Astrocyte (in vitro differentiated cells and primary cell): ENCODE results near the gene TRIM73. TPM values are rescaled to one million over a fixed set of nuclear protein-coding genes. Genes with fewer than 3 reads are reported as not detected.
A peak's percentile ranks its signal among the peaks of the same experiment; 100 is the strongest.
"Not testable (repeated sequence)": the region's sequence is repeated elsewhere in the genome, so short reads cannot be mapped to it uniquely, and the experiment has no call there.

Experiments used
- DNase-seq: peaks from one replicate; pipeline ENCODE4 v3.0.0-alpha.2; 2010; ENCODE audit warnings: low read depth
- FAIRE-seq: peaks from 2 replicates; lab custom pipeline; 2011; peaks lifted over from hg19 to GRCh38; lab: Jason Lieb, UNC
- H2AFZ ChIP-seq: 2 replicates; pipeline ENCODE4 v1.6.0; 2012; ENCODE audit warnings: low read depth, low read length, inconsistent platforms
- H3K27ac ChIP-seq: 2 replicates; pipeline ENCODE4 v1.5.1; 2011; ENCODE audit warnings: low read depth, low read length, inconsistent platforms
- H3K27me3 ChIP-seq: 2 replicates; pipeline ENCODE4 v1.6.0; 2011; ENCODE audit warnings: low read length, inconsistent platforms; ENCODE audit not compliant: insufficient read depth
- H3K36me3 ChIP-seq: 2 replicates; pipeline ENCODE4 v1.5.1; 2011; ENCODE audit warnings: low read length, inconsistent platforms; ENCODE audit not compliant: insufficient read depth
- H3K4me1 ChIP-seq: 2 replicates; pipeline ENCODE4 v1.5.1; 2011; ENCODE audit warnings: low read length, inconsistent platforms; ENCODE audit not compliant: insufficient read depth
- H3K4me2 ChIP-seq: 2 replicates; pipeline ENCODE4 v1.6.0; 2012; ENCODE audit warnings: low read length, inconsistent platforms
- H3K4me3 ChIP-seq: 2 replicates; pipeline ENCODE4 v1.5.1; 2011; ENCODE audit warnings: low read depth, mild to moderate bottlenecking, low read length, inconsistent platforms; ENCODE audit not compliant: insufficient read depth
- H3K79me2 ChIP-seq: 2 replicates; pipeline ENCODE4 v1.6.0; 2012; ENCODE audit warnings: mild to moderate bottlenecking, low read length, inconsistent platforms; ENCODE audit not compliant: insufficient read depth
- H3K9ac ChIP-seq: 2 replicates; pipeline ENCODE4 v1.6.0; 2012; ENCODE audit warnings: mild to moderate bottlenecking, low read length, inconsistent platforms
- H3K9me3 ChIP-seq: 2 replicates; pipeline ENCODE4 v1.5.1; 2012; ENCODE audit warnings: low read depth, mild to moderate bottlenecking, low read length, inconsistent platforms; ENCODE audit not compliant: insufficient read depth
- H4K20me1 ChIP-seq: 2 replicates; pipeline ENCODE4 v1.6.0; 2012; ENCODE audit warnings: low read length, inconsistent platforms; ENCODE audit not compliant: insufficient read depth
- H3K27ac Mint-ChIP-seq: one replicate; pipeline ENCODE4 v1.8.0; 2021; ENCODE audit warnings: mild to moderate bottlenecking, mixed read lengths; ENCODE audit not compliant: unreplicated experiment
- H3K27me3 Mint-ChIP-seq: one replicate; pipeline ENCODE4 v1.8.0; 2021; ENCODE audit warnings: low read depth, mixed read lengths; ENCODE audit not compliant: unreplicated experiment
- H3K36me3 Mint-ChIP-seq: one replicate; pipeline ENCODE4 v1.8.0; 2021; ENCODE audit warnings: low read depth, mixed read lengths; ENCODE audit not compliant: unreplicated experiment
- H3K4me1 Mint-ChIP-seq: one replicate; pipeline ENCODE4 v1.8.0; 2021; ENCODE audit warnings: low read depth, mixed read lengths; ENCODE audit not compliant: unreplicated experiment
- H3K4me3 Mint-ChIP-seq: one replicate; pipeline ENCODE4 v1.8.0; 2021; ENCODE audit warnings: mild to moderate bottlenecking, moderate library complexity, mixed read lengths; ENCODE audit not compliant: unreplicated experiment
- H3K9me3 Mint-ChIP-seq: one replicate; pipeline ENCODE4 v1.8.0; 2021; ENCODE audit warnings: mild to moderate bottlenecking, mixed read lengths; ENCODE audit not compliant: unreplicated experiment
- total RNA-seq: library from RNA; stranded (reverse); gene quantifications from 2 replicates; pipeline ENCODE4 v1.2.1, GENCODE V29; 2021

TRIM73 gene
- total RNA-seq, 1 donor from 2014 or later: 6.9 TPM

DNA sequence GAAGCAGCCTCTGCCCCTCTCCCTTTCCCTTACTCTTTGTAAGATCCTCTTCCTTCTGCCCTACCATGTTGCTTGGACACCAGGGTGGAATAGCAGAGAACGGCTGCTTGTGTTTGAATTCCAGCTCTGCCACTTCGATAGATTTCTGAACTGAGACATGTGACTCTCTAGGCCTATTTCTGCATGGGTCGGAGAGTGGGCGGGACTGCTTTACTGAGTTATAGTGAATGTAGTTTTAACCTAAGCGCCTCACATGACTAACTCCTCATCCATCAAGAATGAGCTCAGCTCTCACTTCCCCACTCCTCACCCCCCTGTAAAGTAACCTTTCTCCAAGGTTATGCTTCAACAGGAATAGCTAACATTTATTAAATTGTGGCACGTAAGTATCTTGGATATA, 18.8 kb downstream of the TRIM73 start:
- DNase-seq, H4K20me1 ChIP-seq, H3K9me3 ChIP-seq, H3K27me3 ChIP-seq, H3K27ac ChIP-seq, H3K9me3 Mint-ChIP-seq, H3K4me3 ChIP-seq, H3K27me3 Mint-ChIP-seq, H2AFZ ChIP-seq, H3K36me3 Mint-ChIP-seq, H3K79me2 ChIP-seq, H3K4me3 Mint-ChIP-seq, H3K4me2 ChIP-seq, H3K27ac Mint-ChIP-seq, H3K4me1 Mint-ChIP-seq, FAIRE-seq, H3K4me1 ChIP-seq, H3K36me3 ChIP-seq, H3K9ac ChIP-seq: not testable (repeated sequence)

DNA sequence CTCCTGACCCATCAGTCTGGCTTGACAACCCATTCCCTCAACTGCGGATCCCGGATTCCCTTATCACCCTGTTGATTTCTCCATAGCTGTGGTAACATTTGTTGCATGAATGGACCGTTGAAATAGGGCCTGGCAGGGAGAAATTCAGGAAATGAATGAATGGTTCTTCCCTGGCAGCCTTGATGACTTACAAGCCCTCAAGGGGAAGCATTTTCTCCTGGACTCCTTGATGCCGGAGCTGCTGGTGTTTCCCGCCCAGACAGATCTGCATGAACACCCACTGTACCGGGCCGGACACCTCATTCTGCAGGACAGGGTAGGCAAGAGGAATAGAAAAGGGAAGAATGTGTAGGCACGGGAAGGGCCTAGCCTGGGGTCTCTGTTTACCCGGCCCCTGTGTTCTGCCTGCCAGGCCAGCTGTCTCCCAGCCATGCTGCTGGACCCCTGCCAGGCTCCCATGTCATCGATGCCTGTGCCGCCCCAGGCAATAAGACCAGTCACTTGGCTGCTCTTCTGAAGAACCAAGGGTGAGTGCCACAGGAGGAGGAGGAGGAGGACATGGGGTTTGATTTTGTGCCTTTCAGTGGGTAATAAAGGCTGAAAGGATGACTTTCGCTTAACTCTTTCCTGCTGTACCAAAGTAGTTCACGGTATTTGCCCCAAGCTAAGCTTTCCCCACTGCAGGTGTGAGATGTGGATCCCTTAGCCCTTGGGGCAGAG, 19.4 kb downstream of the TRIM73 start:
- not testable (repeated sequence) for FAIRE-seq, H3K27me3 Mint-ChIP-seq
- peak; percentile 25 for DNase-seq

DNA sequence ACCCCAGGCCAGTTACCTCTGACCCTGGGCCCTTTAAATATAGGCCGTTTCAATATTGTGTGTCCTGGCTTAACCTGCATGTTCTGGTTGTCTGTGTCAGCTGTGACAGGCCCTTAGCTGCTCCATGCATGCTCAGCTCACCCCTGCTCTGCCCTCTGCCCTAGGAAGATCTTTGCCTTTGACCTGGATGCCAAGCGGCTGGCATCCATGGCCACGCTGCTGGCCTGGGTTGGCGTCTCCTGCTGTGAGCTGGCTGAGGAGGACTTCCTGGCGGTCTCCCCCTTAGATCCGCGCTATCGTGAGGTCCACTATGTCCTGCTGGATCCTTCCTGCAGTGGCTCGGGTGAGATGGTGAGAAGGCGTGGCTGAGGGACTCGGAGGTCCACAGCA, 20.0 kb downstream of the TRIM73 start:
- not testable (repeated sequence) for H3K36me3 ChIP-seq, DNase-seq, H3K4me3 ChIP-seq, H2AFZ ChIP-seq, H3K27me3 Mint-ChIP-seq, H3K4me1 Mint-ChIP-seq, H4K20me1 ChIP-seq, H3K9me3 Mint-ChIP-seq, H3K9me3 ChIP-seq, H3K27ac Mint-ChIP-seq, FAIRE-seq, H3K36me3 Mint-ChIP-seq, H3K4me1 ChIP-seq, H3K9ac ChIP-seq, H3K27me3 ChIP-seq, H3K79me2 ChIP-seq, H3K4me3 Mint-ChIP-seq, H3K27ac ChIP-seq
- H3K4me2 ChIP-seq: peak overlapping the region; percentile 15

More for the DNA sequence above, 19.4 kb downstream of the TRIM73 start:
- H3K4me1 Mint-ChIP-seq, H3K9me3 Mint-ChIP-seq, H2AFZ ChIP-seq, H3K4me3 ChIP-seq, H3K79me2 ChIP-seq, H3K9me3 ChIP-seq, H3K27me3 ChIP-seq, H4K20me1 ChIP-seq, H3K36me3 Mint-ChIP-seq, H3K9ac ChIP-seq, H3K4me3 Mint-ChIP-seq, H3K36me3 ChIP-seq, H3K4me1 ChIP-seq: not testable (repeated sequence)
- H3K4me2 ChIP-seq: peak overlapping the region; percentile 15
- peak overlapping the region; percentile 62 for H3K27ac Mint-ChIP-seq
- peak overlapping the region; percentile 2 for H3K27ac ChIP-seq

DNA sequence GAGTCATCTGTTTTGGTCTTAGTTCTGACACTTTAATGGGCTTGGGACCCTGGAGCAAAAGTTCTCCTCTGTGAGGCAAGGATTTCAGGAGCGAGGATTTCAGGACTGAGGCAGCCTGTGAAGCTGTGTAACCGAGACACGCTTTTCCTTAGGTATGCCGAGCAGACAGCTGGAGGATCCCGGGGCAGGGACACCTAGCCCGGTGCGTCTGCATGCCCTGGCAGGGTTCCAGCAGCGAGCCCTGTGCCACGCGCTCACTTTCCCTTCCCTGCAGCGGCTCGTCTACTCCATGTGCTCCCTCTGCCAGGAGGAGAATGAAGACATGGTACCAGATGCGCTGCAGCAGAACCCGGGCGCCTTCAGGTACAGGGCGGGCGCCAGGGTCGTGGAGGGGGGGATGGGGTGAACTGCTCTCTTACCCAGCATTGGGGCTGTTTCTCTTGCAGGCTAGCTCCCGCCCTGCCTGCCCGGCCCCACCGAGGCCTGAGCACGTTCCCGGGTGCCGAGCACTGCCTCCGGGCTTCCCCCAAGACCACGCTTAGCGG, 20.5 kb downstream of the TRIM73 start:
- H3K36me3 Mint-ChIP-seq, DNase-seq, H3K27me3 ChIP-seq, H3K4me1 Mint-ChIP-seq, H3K9me3 ChIP-seq, H3K9me3 Mint-ChIP-seq, H3K4me3 ChIP-seq, H3K27me3 Mint-ChIP-seq, H3K9ac ChIP-seq, H3K79me2 ChIP-seq, H3K4me3 Mint-ChIP-seq, FAIRE-seq, H3K4me2 ChIP-seq, H2AFZ ChIP-seq, H3K4me1 ChIP-seq, H3K36me3 ChIP-seq, H3K27ac Mint-ChIP-seq, H4K20me1 ChIP-seq, H3K27ac ChIP-seq: not testable (repeated sequence)

DNA sequence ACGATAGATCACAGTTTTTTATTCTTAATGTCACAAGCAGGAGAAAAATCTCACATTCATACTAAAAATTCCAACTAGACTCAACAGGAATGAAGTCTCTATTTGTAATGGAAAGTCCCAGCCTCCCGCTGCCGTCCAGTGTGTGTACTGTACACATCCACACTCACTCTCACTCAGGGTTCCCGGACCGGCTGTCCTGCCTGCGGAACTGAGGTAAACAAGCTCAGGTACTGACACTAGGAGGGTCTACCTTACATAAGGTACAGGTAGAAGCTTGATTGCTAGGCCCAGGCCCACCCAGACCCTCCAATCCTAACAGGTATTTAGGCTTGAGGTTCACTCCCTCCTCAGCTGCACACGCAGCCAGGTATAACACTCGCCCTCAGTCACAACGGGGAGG, 21.4 kb downstream of the TRIM73 start:
- not testable (repeated sequence) for FAIRE-seq, H3K4me3 ChIP-seq

DNA sequence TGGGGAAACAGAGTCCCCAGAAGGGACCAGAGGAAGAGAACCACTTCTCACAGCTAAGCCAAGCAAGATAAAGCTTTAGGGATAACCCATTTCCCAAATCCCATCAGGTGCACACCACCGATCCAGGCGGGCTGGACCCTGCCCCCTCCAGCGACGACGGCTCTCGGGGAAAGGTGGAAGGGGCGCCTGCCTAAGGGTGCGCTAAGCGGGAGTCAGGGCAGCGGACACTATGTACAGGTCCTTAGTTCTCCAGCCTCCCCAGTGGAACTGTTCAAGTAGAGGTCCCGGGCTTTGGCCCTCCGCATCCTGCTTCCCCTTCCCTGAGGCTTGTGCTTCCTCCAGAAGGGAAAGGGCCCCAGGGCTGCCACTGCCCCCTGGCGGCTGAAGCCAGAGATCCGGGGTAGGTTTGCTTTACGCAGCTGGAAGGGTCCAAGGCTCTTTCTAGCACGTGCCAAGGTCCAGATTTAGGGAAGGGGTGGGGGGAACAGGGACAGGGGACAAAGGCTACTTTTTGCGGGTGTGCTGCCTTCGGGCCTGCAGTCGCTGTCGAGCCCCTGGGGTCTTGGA, 22.9 kb downstream of the TRIM73 start:
- FAIRE-seq, H2AFZ ChIP-seq, H3K4me1 ChIP-seq, H3K27me3 ChIP-seq, H3K27ac Mint-ChIP-seq, H3K4me2 ChIP-seq, H3K4me1 Mint-ChIP-seq, H3K9me3 Mint-ChIP-seq, H3K9ac ChIP-seq, H3K4me3 ChIP-seq, H3K79me2 ChIP-seq, H3K27me3 Mint-ChIP-seq, H3K27ac ChIP-seq, DNase-seq, H3K9me3 ChIP-seq, H4K20me1 ChIP-seq, H3K36me3 ChIP-seq, H3K36me3 Mint-ChIP-seq, H3K4me3 Mint-ChIP-seq: not testable (repeated sequence)

More for the DNA sequence above, 21.4 kb downstream of the TRIM73 start:
- H2AFZ ChIP-seq, H3K36me3 ChIP-seq, H3K27ac ChIP-seq, H3K4me1 Mint-ChIP-seq, H3K27me3 Mint-ChIP-seq, H3K27ac Mint-ChIP-seq, H3K9me3 ChIP-seq, H3K36me3 Mint-ChIP-seq, DNase-seq, H3K27me3 ChIP-seq, H3K4me3 Mint-ChIP-seq, H3K9ac ChIP-seq, H3K9me3 Mint-ChIP-seq, H3K79me2 ChIP-seq, H3K4me1 ChIP-seq, H3K4me2 ChIP-seq, H4K20me1 ChIP-seq: not testable (repeated sequence)
